HUDEP-2 (cell line): ENCODE results near the gene CDK16.
A peak's percentile ranks its signal among the peaks of the same experiment; 100 is the strongest.

Experiments used
- DNase-seq, 76 experiments: peaks; one replicate each; lab custom pipeline; 2025; ENCODE audit not compliant: unreplicated experiment in 76 of 76; lab: John Stamatoyannopoulos, UW

Gene CDK16

GRCh38 chrX:47202877-47203276 is 15.6 kb upstream of the CDK16 start:
- no peak for DNase-seq

- no peak for DNase-seq
These were observed 13.5 kb upstream of the CDK16 start for GRCh38 chrX:47204970-47205369.

GRCh38 chrX:47206316-47206715 is 12.2 kb upstream of the CDK16 start:
- no peak for DNase-seq

- no peak for DNase-seq
These were observed 10.4 kb upstream of the CDK16 start for GRCh38 chrX:47208108-47208507.

- no peak for DNase-seq
These were observed 8.8 kb upstream of the CDK16 start for GRCh38 chrX:47209508-47210238.

GRCh38 chrX:47210661-47211425 is 7.6 kb upstream of the CDK16 start:
- DNase-seq = no peak

- no peak for DNase-seq
These were observed 5.8 kb upstream of the CDK16 start for GRCh38 chrX:47212381-47213293.

GRCh38 chrX:47214435-47215077 is 3.9 kb upstream of the CDK16 start:
- no peak for DNase-seq

GRCh38 chrX:47215291-47215900 is 3.1 kb upstream of the CDK16 start:
- no peak for DNase-seq

- DNase-seq = no peak
These were observed 2.0 kb upstream of the CDK16 start for GRCh38 chrX:47216393-47216925.

GRCh38 chrX:47217121-47217851 is 1.2 kb upstream of the CDK16 start:
- DNase-seq = peak in 10 of 76 experiments; percentile 0 to 45 (median 10)

GRCh38 chrX:47217852-47218279 is 615 bp upstream of the CDK16 start:
- DNase-seq = peak in 75 of 76 experiments; percentile 47 to 98 (median 90)

- DNase-seq = peak in 44 of 76 experiments; percentile 0 to 50 (median 18)
These were observed 687 bp downstream of the CDK16 start for GRCh38 chrX:47218920-47219815.

GRCh38 chrX:47221756-47222155 is 3.3 kb downstream of the CDK16 start:
- no peak for DNase-seq

- DNase-seq = no peak
These were observed 4.4 kb downstream of the CDK16 start for GRCh38 chrX:47222751-47223350.

- no peak for DNase-seq
These were observed 5.2 kb downstream of the CDK16 start for GRCh38 chrX:47223476-47224250.
